Dermis blood vessel endothelial cell (primary cell): ENCODE measurements around the gene FASLG. TPM values are rescaled to one million over a fixed set of nuclear protein-coding genes. Genes with fewer than 3 reads are reported as not detected.
A peak's percentile ranks its signal among the peaks of the same experiment; 100 is the strongest.

ENCODE experiments used
- DNase-seq: peaks from one replicate; pipeline ENCODE4 v3.0.0; 2010
- total RNA-seq: library from RNA; depleted of rRNA; stranded (reverse); fragments of >200 nt; gene quantifications from 2 replicates; pipeline ENCODE4 v1.2.3, GENCODE V29; 2014

Gene FASLG
- total RNA-seq, 1 donor from 2014 or later: not detected

DNA sequence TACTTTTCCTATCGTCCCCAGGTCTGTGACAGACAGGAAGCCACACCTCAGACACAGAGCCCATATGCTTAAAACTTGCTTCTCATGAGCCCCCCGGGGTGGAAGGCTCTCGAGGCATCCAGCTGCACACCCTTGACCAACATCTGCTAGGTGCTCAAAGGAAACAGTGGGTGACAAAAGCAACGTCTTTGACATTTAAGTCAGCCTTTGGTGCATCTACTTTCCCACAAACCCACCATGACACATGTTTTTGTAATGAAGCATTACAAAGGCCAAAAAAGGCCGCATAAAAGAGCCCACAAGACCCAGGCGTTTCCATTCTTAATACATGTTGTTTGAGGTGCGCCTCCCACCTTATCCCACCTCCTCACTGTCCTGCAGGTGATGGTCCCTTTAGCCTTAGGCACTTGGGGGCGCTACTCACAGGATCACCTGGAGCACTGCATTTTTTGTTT lies 11.8 kb upstream of the FASLG start:
- DNase-seq: no peak

DNA sequence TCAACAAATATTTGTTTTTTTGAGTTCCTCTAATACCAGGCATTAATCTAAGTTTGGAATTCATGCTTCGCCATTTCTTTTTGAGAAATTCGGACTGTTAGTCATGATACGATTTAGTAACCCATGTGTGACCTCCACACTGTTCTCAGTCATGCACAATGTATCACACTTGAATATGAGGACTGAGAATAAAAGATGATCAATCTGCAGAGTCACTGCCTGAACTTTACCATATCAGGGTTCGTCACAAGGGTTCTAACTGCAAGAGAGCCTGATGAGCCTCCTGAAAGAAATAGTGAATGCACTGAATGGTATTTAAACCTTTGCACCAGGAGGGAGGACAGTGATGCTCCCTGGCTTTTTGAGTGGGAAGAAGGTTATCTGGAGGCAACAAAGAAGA lies 10.9 kb upstream of the FASLG start:
- no peak for DNase-seq

DNA sequence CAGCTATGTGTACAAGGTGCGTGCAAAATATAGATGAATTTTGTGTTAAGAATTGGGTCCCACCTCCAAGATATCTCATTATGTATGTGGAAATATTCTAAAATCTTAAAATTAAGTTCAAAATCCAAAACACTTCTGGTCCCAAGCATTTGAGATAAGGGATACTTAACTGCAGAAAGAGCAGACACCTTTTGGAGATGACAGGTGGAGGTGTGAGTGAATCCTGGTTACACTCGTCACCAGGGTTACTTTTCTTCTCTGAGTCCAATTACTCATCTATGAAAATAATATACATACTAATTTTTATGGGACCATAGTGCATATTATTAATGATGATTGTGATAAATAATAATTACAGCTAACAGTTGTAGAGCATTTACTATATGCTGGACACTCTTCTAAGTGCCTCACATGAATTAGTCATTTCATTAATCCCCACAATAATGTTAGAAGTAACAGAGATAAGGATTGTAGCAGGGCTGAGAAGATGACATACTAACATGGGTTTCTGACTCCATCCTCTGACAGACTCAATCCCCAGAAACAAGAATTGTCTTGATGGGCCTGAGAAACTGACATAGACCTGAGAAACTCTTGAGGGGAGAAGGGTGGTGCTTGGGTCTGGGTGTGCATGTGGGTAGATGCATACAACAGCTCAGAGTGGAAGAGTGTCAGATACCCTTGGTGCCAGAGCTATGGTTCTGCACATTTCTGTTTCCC lies 8.3 kb upstream of the FASLG start:
- no peak for DNase-seq

DNA sequence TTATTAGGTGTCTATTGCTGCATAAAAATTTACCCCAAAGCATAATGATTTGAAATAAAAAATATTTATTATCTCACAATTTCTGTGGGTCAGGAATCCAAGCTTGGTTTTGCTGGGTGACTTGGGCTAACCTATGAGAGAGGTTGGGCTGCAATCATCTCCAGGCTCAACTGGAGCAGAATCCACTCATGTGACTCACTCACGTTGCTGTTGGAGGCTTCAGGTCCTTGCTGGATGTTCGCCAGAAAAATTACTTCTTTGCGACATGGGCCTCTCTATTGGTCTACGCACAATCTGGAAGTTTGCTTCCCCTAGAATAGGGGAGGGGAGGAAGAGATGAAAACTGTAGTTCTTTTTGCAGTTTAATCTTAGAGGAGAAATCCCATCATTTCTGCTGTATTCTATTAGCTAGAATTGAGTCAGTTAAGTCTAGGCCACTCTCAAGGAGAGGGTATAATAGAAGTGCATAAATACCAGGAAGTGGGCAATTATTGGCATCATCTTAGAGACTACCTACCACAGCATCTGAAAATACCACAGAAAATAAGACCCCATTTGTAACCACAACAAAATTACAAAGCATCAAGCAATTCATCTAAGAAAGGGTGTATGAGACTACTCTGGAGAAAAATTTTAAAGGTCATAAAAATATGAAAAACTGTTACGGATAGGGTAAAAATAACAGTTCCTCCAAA lies 5.7 kb upstream of the FASLG start:
- no peak for DNase-seq

DNA sequence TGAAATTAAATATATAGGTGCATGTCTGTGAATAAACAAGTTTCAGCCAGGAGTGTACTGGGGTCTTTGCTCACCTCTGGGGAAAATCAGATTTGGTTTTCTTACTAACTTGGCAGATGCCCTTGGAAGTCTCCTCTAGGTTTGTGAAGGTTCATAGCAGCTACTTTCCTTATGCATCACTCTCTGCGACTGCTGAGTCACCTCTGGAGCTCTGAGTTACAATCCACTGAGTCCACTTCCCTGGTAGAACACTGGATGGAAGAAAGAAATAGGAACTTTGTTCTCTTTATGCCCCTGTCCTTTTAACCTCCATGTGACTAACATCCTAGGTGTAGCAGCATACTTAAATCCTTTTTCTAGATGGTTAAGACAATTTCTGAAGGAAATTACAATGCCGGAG lies 4.4 kb upstream of the FASLG start:
- DNase-seq: peak; percentile 24

DNA sequence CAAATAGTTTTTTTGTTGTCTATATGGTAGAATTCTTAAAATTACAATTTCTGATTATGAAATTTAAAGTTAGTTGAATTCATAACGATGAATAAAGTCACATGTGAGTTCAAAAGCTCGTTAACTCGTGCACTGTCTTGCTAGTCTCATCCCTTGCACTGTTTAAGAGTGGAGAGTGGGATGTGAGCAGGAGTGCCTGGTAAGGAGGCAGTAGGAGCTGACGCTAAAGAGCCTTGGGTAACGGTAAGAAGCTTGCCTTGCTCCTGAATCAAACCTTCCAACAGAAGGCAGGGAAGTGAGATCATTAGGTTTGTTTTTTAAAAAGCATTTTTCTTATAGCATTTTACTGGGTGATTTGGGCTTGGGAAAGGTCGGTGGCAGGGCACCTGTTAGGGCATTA lies 2.3 kb upstream of the FASLG start:
- no peak for DNase-seq

DNA sequence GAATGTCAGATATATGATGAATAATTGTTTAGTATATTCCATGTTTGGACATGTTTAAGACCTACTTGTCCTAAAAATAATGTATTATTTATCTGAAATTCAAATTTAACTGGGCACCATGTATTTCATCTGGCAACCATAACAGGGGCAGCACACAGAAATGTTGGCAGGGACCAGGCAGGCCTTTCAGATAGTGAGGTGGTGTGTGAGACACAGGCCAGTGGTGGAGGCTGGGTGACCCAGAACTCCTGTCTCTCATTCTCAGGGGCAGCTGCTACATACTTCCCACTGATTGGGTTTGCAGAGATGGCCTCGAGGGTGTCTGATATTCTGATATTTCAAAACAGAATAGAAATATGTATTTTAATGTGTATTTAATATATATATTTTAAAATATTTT lies 1.3 kb upstream of the FASLG start:
- DNase-seq: no peak

DNA sequence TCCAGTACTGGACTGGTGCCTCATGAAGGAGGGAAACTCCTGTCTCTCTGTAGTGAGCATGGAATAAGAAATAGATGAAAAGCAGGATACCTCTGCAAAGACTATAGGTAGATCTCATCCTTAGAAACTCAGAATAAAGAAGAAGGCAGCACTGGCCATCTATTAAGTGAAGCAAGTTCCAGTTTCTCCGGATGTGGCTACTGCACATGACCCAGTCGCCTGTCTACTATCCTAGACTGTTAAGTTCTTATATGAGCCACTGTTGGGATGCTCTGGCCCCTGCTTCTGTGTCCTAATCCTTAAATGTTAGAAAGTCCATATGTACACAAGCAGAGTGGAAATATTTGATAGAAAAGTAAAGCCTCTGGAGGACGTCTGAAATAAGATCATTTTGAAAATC lies 2.2 kb downstream of the FASLG start:
- DNase-seq: no peak

DNA sequence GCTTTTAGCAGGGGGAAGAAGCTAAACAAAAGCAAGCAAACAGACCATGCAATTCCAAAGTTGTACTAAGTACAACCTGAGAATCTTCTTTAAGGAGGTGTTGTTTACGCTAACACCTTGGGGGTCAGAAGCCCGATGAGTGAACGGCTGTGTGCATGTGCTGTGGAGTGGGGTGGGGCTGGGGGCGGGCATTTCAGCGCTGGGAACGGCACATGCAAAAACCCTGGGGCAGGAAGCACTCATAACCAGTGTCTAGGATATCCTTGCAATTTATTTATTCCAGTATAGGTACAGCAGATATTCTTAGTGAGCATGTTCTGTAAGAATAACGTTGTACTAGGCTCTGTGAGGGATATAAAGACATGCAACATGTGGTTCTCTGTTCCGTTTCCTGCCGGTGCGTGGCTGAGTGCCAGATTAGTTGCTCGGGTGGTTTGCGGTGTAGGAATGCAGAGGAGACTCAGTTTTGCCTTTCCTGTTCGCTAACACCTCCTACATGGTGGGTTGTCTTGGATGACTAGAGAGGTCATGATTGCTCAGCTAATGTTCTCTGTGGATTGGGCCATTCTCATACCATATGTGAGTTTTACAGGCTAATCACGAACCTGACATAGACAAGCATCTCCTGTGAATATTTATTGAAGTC lies 3.7 kb downstream of the FASLG start:
- DNase-seq: peak; percentile 67

DNA sequence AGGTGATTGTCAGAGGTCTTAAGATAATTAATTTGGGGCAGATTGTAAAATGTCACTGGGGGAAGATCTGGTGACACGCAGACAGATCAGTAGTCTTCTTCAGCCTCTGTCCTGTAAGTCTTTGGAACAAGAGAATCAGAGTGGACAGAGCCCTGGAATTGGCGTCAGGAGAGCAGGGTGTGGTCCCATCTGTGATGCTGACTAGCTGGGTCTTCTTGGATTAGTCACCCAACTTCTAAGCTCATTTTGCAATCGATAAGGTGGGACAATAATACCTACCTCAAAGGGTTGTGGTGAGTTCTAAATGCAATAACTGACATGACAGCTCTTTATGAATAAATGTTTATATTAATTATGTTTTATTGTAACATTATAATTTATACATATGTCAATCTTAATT lies 4.8 kb downstream of the FASLG start:
- DNase-seq: no peak

DNA sequence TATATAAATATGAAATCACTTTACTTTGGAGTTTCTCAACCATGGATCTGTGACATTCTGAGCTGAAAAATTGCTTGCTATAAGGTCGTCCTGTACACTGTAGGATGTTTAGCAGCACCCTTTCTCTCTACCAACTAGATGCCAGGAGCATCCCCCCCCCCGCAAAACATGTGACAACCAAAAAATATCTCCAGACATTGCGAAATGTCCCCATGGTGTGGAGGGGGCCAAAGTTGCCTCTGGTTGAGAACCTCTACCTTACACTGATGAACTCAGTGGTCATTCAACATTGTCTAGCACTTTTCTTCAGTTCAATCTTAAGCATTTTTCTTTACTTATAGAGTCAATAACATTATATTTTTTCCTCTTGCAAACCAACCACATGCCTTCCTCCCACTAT lies 9.2 kb downstream of the FASLG start:
- DNase-seq: no peak

DNA sequence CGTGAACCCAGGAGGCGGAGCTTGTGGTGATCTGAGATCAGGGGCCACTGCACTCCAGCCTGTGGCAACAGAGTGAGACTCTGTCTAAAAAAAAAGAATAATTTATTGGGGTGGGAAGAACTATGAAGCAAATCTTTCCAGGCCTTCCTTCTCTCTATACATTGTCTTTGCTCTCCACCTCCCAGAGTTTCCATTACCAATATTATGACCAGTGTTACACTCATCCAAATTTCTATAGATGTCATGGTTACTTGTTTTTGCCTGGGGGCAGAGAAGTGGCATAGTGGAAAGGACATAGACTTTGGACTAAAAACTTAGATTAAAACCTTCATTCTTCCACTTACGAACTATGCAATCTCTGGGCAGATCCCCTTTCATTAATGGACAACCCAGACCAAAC lies 10.1 kb downstream of the FASLG start:
- no peak for DNase-seq

DNA sequence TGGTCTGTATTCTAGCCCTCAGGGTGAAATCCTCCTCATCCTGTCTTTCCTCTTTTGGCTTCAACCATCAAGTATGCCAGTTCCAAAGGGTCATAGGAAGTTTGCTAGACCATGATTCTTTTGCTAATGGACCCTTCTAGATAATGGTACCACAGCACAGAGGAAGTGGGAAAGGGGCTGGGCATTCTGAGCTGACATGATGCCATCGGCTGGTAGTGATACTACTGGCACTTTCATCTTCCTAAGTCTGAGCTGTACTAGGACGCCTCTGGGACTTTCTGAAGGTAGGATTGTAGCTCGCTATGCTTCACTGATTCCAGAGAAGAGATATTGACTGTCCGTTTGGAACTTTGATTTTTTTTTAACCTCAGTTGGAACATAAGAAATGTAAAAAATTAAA lies 11.4 kb downstream of the FASLG start:
- DNase-seq: no peak

DNA sequence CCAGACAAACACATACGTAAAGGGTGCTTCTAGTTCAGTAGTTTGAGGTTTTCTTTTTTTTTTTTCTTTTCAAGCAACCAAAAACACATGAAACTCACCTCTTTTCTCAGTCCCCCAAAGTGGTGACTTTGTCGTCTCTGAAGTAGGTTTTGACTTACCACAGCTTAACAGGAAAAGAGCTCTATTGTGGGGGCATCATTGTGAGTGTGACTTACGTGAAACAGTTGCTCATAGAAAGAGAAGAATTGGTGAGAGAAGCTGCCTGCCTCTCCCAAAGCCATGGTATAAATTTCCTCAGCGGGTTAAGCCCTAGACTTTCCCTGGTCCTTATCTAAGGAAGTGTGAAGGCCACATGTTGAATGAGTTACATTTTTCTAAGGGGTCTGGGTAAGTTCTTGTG lies 11.9 kb downstream of the FASLG start:
- no peak for DNase-seq

DNA sequence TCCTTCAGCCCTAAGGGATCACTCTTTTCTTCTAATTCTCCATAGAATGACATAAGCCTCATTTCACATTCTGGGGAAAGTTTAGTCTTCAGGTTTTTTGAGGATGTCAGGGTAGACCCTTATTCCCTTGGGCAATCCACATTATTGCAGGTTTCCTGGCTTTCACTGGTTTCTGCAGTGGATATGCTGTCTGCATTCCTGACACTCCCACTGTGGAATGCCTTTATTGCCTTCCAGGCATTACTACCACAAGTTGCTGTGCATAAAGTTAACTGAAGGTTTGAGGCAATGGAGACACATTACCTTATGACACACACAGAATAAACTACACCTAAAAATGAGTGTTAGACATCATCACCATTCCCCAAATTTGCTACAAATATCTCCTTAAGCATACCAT lies 12.7 kb downstream of the FASLG start:
- DNase-seq: no peak

DNA sequence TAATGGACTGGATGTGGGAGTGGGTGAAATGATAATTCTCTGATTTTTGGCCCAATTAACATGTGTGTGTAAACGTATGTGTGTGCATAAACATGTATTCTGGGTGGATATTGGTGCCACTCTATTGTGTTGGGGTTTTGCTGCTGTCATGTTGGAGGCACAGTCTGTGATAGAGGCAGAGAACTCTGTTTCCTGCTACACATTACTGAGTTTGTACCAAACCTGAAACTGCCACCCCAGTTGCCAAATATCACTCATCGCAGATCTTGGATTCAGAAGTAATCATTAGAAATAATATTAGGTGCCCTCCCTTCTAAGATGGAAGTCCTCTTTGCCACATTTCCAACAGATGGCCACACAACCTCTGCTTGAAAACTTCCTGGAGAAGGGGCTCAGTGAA lies 13.8 kb downstream of the FASLG start:
- no peak for DNase-seq

DNA sequence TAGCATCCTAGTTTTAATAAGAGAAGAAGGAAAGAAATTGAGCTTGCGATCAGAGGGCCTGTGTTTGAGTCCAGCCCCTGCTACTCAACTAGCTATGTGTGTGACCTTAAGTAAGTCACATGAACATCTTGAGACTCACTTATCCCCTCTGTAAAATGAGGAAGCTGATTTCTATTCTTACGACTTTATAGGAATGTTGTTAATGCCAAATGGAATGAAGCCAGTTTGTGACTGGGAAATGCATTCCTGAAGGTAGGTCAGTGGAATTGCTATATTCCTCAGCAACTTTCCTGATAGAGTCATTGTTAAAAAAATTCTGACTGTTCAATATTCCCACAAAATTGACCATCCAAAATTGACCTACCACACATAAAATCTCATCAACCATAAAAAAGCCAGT lies 14.9 kb downstream of the FASLG start:
- no peak for DNase-seq

DNA sequence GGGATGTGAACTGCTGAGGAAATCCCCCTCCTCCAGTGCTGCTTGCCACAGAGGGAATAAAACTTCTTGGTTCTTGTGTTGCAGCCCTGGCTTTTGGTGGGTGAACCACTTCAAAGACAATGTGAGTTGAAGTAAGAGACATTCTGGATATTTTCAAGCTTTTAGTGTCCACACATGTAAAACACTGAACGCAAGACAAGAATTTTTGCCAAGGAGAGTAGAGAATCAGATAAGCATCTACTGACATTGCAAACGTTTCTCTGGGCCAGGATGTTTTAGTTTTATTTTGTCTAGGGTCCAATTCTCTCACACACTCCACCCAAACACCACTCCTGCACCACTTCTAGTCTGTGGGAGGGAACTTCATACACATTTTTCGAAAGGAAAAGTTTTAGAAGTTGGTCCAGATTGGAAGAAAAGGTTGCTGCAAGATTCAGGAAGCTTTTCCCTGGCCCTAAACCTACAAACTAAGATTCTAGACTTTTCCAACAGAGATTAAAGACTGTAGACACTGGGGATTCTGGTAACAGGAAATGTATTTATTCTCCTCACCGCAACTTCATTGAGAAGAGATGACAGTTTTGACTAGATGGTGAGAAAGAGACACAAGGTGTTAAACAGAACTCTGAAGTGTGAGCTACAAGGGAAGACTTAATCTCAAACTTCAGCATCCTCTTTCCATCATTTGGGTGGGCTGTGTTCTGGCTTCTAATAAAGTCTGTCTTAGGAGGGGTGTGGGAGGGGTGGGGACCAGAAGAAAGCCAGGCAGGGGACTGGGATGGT lies 16.1 kb downstream of the FASLG start:
- no peak for DNase-seq

DNA sequence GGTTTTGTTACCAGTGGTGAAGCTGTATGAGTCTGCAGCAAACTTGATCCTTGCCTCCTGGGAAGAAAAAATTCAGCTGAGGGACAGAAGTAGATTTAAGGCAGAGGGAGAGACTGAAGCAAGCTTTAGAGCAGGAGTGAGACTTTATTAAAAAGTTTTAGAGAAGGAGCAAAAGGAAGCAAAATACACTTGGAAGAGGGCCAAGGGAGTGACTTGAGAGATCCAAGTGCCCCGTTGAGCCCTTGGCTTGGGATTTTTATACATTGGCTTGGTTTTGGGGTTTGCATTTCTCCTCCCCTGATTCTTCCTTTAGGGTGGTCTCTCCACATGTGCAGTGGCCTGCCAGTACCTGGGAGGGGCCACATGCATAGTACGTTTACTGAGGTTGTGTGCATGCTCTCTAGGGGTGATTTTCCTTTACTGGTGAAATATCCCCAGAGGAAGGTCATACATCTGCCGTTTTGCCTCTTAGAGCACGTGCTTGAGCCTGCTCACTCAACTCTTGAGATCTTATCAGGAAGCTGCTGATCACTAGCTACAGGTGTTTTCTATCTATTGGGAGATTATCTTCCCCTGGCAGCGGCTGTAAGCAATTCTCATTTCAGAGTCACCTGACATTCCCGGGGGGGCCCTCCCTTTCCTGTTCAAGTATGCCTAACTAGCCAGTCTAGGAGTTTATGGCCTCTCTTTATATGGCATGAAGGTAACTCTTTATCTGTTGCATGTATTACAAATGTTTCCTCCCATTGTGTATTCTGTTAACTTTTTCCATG lies 20.3 kb downstream of the FASLG start:
- peak; percentile 30 for DNase-seq

DNA sequence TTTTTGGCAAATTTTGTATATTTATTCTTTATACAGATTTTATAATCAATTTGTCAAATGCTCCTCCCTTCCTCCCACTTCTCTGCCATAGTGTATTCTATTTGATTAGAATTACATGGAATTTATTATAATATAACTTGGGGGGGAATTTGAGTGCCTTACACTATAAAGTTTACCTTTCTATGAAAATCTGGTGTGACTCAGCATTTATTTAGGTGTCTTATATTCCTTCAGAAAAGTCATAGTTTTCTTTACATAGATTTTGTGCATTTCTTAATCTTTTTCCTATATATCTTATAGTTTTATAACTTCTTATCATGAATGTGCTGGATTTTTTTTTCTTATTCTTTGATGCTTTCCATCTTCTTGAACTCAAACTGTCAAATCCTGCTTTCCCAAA lies 21.3 kb downstream of the FASLG start:
- DNase-seq: no peak

DNA sequence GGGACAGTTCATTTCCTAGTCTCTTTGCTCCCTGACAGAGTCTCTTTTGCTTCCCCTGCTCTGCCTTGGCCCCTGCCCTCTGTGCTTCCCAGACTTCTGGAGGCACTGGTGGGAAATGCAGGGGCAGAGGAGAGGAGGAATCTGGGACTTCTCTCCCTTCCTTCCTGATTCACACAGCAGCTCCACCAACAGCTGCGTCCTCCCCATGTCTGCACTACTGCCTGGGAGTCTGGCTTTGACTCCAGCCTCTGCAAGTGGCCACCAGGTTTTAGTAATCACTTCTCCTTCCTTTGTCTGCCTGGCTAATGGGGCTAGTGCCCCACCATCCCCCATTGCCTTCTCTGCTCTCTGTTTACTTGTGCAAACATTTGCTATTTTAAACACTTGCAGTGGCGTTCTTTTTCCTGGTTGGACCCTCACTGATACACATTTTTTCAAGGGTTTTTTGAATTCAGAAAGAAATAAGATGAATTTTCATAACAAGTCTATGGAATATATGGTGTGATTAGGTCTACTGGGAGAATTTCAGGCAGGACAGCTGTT lies 21.9 kb downstream of the FASLG start:
- DNase-seq: no peak

DNA sequence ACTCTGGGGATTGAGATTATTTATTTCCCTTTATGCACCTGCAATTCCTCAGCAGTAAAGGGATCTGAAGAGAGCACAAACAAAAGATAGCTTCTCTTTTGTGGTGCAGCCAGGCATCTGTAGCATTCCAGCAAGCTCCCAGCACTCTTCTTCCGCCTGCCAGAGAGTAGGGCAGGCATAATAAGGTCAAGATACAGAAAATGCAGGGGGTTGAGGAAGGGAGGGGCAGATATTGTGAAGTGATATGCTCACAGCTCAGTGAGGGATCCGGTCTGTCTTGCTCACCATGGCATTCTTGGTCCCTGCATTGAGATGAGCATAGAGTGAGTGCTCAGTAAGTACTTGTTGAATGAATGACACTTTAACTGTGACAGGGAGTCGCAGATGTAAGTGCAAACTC lies 23.9 kb downstream of the FASLG start:
- no peak for DNase-seq
